Mesothelial cell of epicardium (in vitro differentiated cells): ENCODE results near the gene NPSR1. TPM values are rescaled to one million over a fixed set of nuclear protein-coding genes. Genes with fewer than 3 reads are reported as not detected.

Source experiments
- DNase-seq, 2 experiments: peaks; one replicate each; pipeline ENCODE4 v3.0.0; 2021; ENCODE audit warnings: low spot score in 2 of 2; ENCODE audit not compliant: unreplicated experiment in 2 of 2
- H3K27ac Mint-ChIP-seq: 2 replicates; pipeline ENCODE4 v1.8.0; 2021; ENCODE audit warnings: mixed read lengths
- H3K27me3 Mint-ChIP-seq: 2 replicates; pipeline ENCODE4 v1.8.0; 2021; ENCODE audit warnings: low read depth, mixed read lengths
- H3K36me3 Mint-ChIP-seq: 2 replicates; pipeline ENCODE4 v1.8.0; 2021; ENCODE audit warnings: mixed read lengths
- H3K4me1 Mint-ChIP-seq: 2 replicates; pipeline ENCODE4 v1.8.0; 2021; ENCODE audit warnings: mixed read lengths
- H3K4me3 Mint-ChIP-seq: 2 replicates; pipeline ENCODE4 v1.8.0; 2021; ENCODE audit warnings: mild to moderate bottlenecking, moderate library complexity, mixed read lengths
- H3K9me3 Mint-ChIP-seq: 2 replicates; pipeline ENCODE4 v1.8.0; 2021; ENCODE audit warnings: mixed read lengths
- CTCF ChIP-seq: fragments of 200-600 bp; sonication (generic); IDR thresholded peaks from one replicate; pipeline ENCODE4 v1.5.0; 2021; ENCODE audit warnings: antibody characterized with exemption; ENCODE audit not compliant: unreplicated experiment
- total RNA-seq: library from RNA; stranded (reverse); gene quantifications from 3 replicates; pipeline ENCODE4 v1.2.1, GENCODE V29; 2021

The NPSR1 gene
- total RNA-seq, 1 donor from 2014 or later = not detected

- H3K9me3 Mint-ChIP-seq = no peaks in the 10 kb centered on the region
- no peak overlapping the region for H3K27ac Mint-ChIP-seq
- peaks cover 23% of the 10 kb centered on the region for H3K27me3 Mint-ChIP-seq
- no peaks in the 10 kb centered on the region for H3K36me3 Mint-ChIP-seq
- H3K4me3 Mint-ChIP-seq = no peak overlapping the region
- no peak for DNase-seq
- no peak for TF ChIP-seq CTCF
- H3K4me1 Mint-ChIP-seq = no peaks in the 10 kb centered on the region
Measured at GRCh38 chr7:34734771-34735170, 76.8 kb downstream of the NPSR1 start.

DNA sequence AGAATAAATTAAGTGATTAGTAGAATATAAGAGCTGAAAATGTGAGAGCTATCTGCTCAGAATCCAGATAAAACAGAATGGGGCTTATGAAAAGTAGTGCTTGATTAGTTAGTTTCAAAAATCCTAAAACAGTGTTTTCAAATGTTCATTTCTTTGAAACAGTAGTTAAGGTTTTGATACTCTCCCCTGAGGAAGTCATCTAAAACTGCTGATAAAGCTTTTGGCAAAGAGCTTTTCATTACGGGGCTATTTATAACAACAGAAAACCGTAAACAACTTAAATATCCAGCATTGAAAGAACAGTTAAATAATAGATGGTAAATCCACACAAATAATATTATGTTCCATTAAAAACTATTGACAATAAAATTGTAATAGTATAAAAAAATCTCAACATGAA lies 77.5 kb downstream of the NPSR1 start:
- Mint-ChIP-seq H3K4me3 (no peak overlapping the region), H3K27me3 (peaks cover 23% of the 10 kb centered on the region), H3K4me1 (no peaks in the 10 kb centered on the region), H3K36me3 (no peaks in the 10 kb centered on the region), H3K9me3 (no peaks in the 10 kb centered on the region), H3K27ac (no peak overlapping the region)
- no peak for TF ChIP-seq CTCF
- DNase-seq = no peak

DNA sequence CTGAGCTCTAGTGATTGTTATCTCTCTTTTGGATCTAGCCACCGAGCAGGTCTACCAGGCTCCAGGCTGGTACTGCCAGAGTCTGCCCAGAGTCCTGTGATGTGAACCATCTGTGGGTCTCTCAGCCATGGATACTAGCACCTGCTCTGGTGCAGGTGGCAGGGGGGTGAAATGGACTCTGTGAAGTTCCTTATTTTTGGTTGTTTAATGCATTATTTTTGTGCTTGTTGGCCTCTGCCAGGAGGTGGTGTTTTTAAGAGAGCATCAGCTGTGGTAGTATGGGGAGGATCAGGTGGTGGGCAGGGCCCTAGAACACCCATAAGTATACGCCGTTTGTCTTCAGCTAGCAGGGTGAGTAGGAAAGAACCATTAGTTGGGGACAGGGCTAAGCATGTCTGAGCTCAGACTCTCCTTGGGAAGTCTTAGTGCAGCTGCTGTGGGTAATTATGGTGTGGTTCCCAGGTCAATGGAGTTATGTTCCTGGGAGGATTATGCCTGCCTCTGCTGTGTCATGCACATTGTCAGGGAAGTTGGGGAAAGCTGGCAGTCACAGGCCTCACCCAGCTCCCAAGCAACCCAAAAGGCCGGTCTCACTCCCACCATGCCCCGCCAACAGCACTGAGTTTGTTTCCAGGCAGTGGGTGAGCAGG lies 81.8 kb downstream of the NPSR1 start:
- TF ChIP-seq CTCF = no peak
- no peak overlapping the region for H3K4me3 Mint-ChIP-seq
- peaks cover 28% of the 10 kb centered on the region for H3K9me3 Mint-ChIP-seq
- H3K4me1 Mint-ChIP-seq = no peaks in the 10 kb centered on the region
- H3K27ac Mint-ChIP-seq = no peak overlapping the region
- no peak for DNase-seq
- H3K27me3 Mint-ChIP-seq = peaks cover 21% of the 10 kb centered on the region
- no peaks in the 10 kb centered on the region for H3K36me3 Mint-ChIP-seq

- H3K36me3 Mint-ChIP-seq = no peaks in the 10 kb centered on the region
- no peak overlapping the region for H3K27ac Mint-ChIP-seq
- no peak overlapping the region for H3K4me3 Mint-ChIP-seq
- no peak for TF ChIP-seq CTCF
- no peak for DNase-seq
- peaks cover 16% of the 10 kb centered on the region for H3K27me3 Mint-ChIP-seq
- H3K4me1 Mint-ChIP-seq = no peaks in the 10 kb centered on the region
- H3K9me3 Mint-ChIP-seq = peaks cover 28% of the 10 kb centered on the region
Measured at GRCh38 chr7:34740840-34741239, 82.8 kb downstream of the NPSR1 start.

- TF ChIP-seq CTCF = no peak
- no peak overlapping the region for H3K4me3 Mint-ChIP-seq
- peak overlapping the region; percentile 43 for H3K27ac Mint-ChIP-seq
- H3K4me1 Mint-ChIP-seq = peaks cover 16% of the 10 kb centered on the region
- no peaks in the 10 kb centered on the region for H3K36me3 Mint-ChIP-seq
- peaks cover 12% of the 10 kb centered on the region for H3K9me3 Mint-ChIP-seq
- H3K27me3 Mint-ChIP-seq = no peaks in the 10 kb centered on the region
- no peak for DNase-seq
Measured at GRCh38 chr7:34747176-34747781, 89.3 kb downstream of the NPSR1 start.
